Fibroblast of the conjunctiva (primary cell): ENCODE results near the gene IL3.

Experiments used
- DNase-seq: peaks from one replicate; pipeline ENCODE4 v3.0.0-alpha.2; 2010; ENCODE audit warnings: low read depth

Gene IL3

GRCh38 chr5:132026516-132027008 is 33.9 kb upstream of the IL3 start:
- no peak for DNase-seq

GRCh38 chr5:132027027-132027426 is 33.4 kb upstream of the IL3 start:
- DNase-seq: no peak

DNA sequence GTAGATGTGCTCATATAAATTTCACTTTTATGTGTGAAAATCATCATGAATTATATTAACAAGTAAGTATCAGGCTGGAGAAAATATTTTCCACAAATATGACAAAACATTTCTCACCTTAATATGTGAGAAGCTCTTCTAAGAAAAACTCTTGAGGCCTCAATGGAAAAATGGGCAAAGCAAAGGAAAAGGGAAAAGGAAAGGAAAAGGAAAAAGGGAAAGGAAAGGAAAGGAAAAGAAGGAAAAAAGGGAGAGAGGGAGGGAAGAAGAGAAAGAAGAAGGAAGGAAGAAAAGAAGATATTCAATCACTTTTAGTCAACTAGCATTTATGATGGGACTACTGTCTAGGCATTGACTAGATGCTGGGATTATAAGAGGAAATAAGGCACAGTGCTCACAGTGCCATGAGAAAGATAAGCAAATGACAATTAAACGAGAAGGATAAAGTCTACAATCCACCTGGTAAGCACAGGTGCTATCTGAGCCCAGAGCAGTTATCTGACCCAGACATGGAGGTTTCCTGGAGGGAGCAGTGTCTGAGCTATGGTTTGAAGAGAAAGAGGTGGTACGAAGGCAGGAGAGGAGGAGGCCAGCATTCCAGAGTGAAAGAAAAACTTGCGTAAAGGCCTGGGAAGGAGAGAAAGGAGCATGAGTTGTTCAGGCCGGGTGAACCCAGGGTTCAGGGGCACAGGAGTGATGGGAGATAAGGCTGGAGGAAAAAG is 30.7 kb upstream of the IL3 start:
- no peak for DNase-seq

GRCh38 chr5:132030610-132031009 is 29.8 kb upstream of the IL3 start:
- DNase-seq: no peak

DNA sequence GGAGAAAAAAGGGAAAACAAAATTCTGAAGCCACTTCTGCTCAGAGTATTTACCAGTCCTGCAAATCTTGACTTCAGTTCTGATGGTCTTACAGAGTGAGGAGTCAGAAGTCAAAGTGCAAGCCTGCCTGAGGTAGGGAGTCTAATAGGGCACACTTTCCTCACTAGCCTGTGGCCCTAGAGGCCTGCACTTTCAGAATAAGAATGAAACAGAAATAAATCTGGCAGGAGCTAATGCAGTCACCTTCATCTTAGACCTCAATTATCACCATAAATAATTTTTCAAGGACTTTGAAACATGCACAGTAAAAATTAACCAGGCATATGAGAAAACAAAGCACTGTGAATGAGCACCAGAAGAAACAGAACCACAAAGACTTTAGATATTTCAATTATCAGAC is 28.3 kb upstream of the IL3 start:
- DNase-seq: no peak

- no peak for DNase-seq
These were observed 27.3 kb upstream of the IL3 start for GRCh38 chr5:132033122-132033521.

GRCh38 chr5:132037353-132037752 is 23.1 kb upstream of the IL3 start:
- DNase-seq: no peak

DNA sequence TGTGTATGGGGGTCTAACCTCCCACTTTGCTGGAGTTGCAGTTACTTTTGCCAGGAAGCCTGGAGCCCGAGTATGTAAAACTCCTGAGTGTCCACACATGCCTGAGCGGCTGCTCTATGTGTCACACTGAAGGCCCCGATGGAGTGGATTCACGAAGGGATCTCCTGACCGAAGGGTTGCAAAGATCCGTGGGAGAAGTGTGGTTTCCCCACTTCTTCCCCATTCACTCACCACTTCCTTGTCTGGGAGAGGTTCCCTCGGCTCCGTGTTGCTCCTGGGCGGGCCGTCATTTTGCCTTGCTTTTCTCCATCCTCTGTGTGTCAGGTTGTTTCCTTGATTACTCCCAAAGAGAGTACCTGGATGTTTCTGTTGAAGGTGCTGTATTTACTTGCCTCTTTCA is 16.2 kb upstream of the IL3 start:
- DNase-seq: no peak

DNA sequence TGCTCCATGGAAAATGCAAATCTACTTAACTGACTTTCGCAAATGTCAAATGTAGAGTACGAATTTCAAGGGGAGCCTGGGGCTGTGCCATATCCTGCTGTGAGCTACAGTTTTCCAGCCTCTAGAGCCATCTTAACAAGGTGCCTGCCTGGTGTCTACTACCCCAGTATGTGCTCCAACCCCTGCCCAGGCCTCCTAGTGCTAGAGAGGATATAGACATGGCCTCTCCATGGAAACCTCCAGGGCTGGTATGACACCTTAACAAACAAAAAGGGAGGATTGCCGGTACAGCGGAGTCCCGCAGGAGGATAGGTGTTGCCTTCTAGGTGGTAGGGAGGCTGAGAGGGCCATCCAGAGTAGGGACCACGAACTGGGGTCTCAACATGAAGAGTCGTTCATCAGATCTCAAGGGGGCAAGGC is 13.6 kb upstream of the IL3 start:
- no peak for DNase-seq

DNA sequence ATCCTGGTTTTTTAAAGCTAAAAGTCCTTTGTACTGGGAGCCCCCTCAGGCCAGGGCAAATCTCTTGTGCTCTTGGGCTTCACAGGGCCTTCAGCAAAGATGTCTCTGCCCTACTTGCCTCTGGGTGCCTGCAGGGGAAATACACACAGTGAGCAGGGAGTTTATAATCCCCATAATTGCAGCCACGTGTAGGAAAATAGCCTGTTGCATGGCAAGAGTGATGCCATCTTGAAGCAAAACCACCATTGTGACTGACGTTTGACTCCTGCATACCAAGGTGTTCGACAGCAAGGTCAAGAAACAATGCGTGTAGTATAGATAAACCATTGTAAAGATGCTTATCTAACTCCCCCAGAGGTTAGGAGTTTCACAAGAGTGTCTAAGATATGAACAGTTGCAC is 11.4 kb upstream of the IL3 start:
- no peak for DNase-seq

DNA sequence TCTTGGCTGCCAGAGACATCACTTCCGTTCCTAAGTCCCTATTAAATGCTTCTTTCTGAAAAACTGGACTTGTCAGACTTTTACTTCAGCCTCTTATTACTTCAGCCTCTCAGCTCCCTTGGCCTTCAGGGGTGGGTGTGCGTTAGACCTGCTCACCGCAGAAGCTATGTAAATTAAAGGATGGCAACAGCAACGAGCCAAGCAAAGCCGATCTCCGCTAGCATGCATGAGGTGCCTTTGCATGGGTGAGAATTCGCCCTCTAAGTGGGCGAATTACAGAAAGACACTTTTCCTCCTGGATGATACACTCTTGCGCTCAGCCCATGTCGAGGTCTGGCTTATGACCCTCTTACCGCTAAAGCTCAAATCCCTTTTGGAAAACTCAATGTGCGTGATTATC is 10.9 kb upstream of the IL3 start:
- DNase-seq: no peak

GRCh38 chr5:132050136-132050535 is 10.3 kb upstream of the IL3 start:
- DNase-seq: no peak

DNA sequence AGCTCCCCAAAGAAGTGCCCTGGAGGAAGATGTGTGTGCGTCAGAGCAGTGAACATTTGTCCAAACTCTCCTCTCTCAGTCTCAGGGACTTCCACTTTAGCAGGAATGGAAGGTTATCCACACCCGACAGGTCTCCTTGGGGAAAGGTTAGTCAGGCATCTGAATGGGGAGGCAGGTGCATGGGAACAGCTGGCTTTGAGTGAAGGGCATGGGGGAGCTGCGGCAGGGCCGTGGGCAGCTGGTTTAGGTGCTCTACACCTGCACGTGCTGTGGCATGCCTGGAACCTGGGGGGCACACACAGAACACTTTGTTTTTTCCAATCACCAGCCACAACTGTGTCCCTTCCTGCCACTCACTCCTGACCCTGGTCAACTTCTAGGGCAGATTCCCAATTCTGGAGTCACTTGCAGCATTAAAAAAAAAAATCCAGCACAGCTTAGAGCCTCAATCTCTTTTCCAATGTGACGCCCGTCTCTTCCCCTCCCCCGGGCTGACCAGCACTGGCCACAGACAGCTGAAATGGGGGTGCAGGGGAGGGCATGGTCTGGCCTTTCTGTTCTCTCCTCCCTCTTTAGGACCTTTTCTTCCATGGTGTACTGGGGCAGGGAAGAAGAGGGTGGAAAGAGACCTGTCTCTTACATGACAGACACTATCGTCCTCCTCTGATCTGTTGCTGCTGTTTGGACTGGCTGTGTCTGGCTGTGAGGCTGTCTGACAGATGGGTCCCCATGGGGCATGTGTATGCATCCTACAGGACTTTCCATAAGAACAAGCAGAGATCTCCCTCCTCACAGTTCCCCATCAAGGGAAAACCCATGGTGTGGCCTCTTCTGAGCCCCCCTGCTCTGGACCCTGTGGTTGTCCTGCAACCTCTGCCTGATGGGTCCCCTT is 9.5 kb upstream of the IL3 start:
- no peak for DNase-seq

GRCh38 chr5:132052520-132052919 is 7.9 kb upstream of the IL3 start:
- DNase-seq: no peak

- no peak for DNase-seq
These were observed 7.0 kb upstream of the IL3 start for GRCh38 chr5:132053483-132053882.

DNA sequence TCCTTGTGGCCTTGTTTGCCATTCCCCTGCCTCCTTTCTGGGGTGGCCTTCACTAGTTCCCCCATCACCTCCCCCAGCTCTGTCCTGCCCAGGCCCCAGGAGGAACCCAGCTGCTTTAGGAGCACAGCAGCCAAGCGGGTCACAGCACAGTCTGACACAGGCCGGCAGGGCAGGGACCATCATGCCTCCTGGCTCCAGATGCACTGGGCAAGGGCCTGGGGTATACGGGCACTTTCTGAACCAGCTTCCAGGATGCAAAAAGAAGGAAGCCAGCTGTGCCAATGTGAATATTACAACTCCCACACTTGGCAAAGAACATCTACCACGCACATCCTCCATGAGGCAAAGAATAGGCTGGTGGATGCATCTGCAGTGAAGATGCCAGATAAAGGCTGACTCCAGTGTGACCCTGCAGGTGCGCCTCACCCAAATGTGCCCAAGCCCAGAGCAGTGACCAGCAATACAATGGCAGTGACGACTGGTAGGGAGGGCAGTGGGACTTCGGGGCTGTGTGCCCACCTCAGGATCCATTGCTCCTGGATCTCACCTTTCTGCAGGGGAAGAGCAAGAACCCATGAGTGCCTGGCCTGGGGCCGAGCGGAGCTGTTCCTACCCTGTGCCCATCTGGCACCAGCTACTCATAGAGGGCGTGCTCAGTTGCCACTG is 6.3 kb upstream of the IL3 start:
- no peak for DNase-seq

- no peak for DNase-seq
These were observed 5.6 kb upstream of the IL3 start for GRCh38 chr5:132054697-132055440.

DNA sequence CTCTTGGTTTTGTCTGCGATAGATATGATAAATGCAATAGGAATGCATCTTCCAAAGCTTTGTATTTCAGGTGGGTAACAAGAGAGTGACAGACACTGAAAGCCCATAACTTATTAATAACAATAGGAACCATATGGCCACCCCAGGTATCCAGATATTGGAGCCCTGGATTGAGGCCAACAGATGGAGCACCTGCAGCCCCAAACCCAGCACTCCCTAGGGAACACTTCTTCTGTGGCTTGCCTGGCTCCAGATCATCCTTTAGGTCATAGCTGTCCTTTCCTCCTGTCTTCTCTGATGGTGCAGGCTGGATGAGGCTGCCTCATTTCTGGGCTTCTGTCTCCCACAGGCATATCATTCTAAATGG is 5.0 kb upstream of the IL3 start:
- no peak for DNase-seq

- no peak for DNase-seq
These were observed 4.4 kb upstream of the IL3 start for GRCh38 chr5:132055808-132056609.

- DNase-seq: no peak
These were observed 3.6 kb upstream of the IL3 start for GRCh38 chr5:132056610-132057497.
